Aorta (tissue), 5 donors: ENCODE data around the gene TDRD12. TPM values are rescaled to one million over a fixed set of nuclear protein-coding genes. Genes with fewer than 3 reads are reported as not detected.
A peak's percentile ranks its signal among the peaks of the same experiment; 100 is the strongest.
"Not testable (repeated sequence)": the region's sequence is repeated elsewhere in the genome, so short reads cannot be mapped to it uniquely, and the experiment has no call there.

Source experiments
- ATAC-seq: fragments of 200-7000 bp; cut with Tn5 transposase; one replicate; pipeline ENCODE4 v1.9.1; 2022; ENCODE audit warnings: moderate library complexity; ENCODE audit not compliant: low FRiP score
- DNase-seq, 2 donors: peaks; one replicate each; pipeline ENCODE4 v3.0.0-alpha.2; 2020
- H3K27ac ChIP-seq, 2 donors: one replicate each; pipeline ENCODE4 v1.5.1; 2013; ENCODE audit warnings: low read length in 2 of 2, mild to moderate bottlenecking in 2 of 2, moderate library complexity in 2 of 2, control low read depth in 1 of 2, inconsistent platforms in 1 of 2, low read depth in 1 of 2
- H3K27me3 ChIP-seq, 2 donors: one replicate each; pipeline ENCODE4 v1.6.1; 2013; ENCODE audit warnings: control low read depth in 1 of 2, low read length in 1 of 2, mild to moderate bottlenecking in 1 of 2, moderate library complexity in 1 of 2; ENCODE audit not compliant: insufficient read depth in 2 of 2, control insufficient read depth in 1 of 2
- H3K36me3 ChIP-seq, 2 donors: one replicate each; pipeline ENCODE4 v1.6.1; 2013; ENCODE audit warnings: control low read depth in 1 of 2, low read length in 1 of 2, mild to moderate bottlenecking in 1 of 2; ENCODE audit not compliant: insufficient read depth in 2 of 2, control insufficient read depth in 1 of 2
- H3K4me1 ChIP-seq, 2 donors: one replicate each; pipeline ENCODE4 v1.6.1; 2013; ENCODE audit warnings: low read length in 2 of 2, control low read depth in 1 of 2, mild to moderate bottlenecking in 1 of 2, moderate library complexity in 1 of 2; ENCODE audit not compliant: insufficient read depth in 2 of 2, control insufficient read depth in 1 of 2
- H3K4me3 ChIP-seq, 2 donors: one replicate each; pipeline ENCODE4 v1.5.1; 2013; ENCODE audit warnings: low read length in 2 of 2, control low read depth in 1 of 2, mild to moderate bottlenecking in 1 of 2
- H3K9me3 ChIP-seq: one replicate; pipeline ENCODE4 v1.6.1; 2013; ENCODE audit warnings: mild to moderate bottlenecking, low read length; ENCODE audit not compliant: control insufficient read depth
- WGBS, 2 donors: extraction: QIAGEN DNeasy Blood & Tissue Kit; methylation state at CpG; one replicate each; pipeline ENCODE4 v1.1.7; 2013; 5-methylcytosine and 5-hydroxymethylcytosine counted together
- intact Hi-C, 2 donors: fragments of 100-400 bp; cut with DNase I; formaldehyde crosslinking; loops; one replicate each; pipeline versions ENCODE4 v1.14.2 to v1.15.0; 2022
- polyA plus RNA-seq, 2 donors: library from polyadenylated mRNA; stranded (reverse); fragments of 200-250 nt; gene quantifications; one replicate each; pipeline ENCODE4 v1.2.3, GENCODE V29; 2013
- total RNA-seq, 2 donors: library from RNA; stranded (reverse); fragmentation: NEBNext Ultra II Directional; extraction: Animal tissue kit (Norgen Biotek cat#: 25700); gene quantifications; one replicate each; pipeline ENCODE4 v1.2.1, GENCODE V29; 2021
- donor health status: healthy with polysubstance abuse.
- donor health status: Bipolar disorder and iron deficiency.
- donor health status: DM: no; HTN: no; CAD: no.
- donor health status: DM: no; HTN: no; CAD: no.
- donor health status: DM: yes; HTN: yes; CAD: no.

TDRD12 gene
- total and polyA plus RNA-seq, 4 donors, result 0.03 to 0.18 TPM; not detected in 2

DNA sequence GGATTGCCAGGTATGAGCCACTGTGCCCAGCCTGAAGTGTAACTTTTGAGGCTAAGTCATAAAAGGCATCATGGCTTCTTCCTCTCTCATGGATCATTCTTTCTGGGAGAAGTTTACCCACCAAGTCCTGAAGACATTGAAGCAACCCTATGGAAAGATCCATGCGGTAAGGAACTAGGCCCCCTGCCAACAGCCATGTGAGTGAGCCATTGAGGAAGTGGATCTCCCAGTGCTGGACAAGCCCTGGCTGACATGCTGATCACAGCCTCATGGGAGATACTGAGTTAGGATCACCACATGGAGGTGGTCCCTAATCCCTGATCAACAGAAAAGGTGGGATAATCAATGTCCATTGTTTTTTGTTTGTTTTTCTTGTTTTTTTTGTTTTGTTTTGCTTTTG, 31.3 kb upstream of the TDRD12 start:
- Histone ChIP-seq H3K36me3 (peaks cover 0 to 1% of the 10 kb centered on the region in 2 donors), H3K9me3 (no peaks in the 10 kb centered on the region), H3K27me3 (no peaks in the 10 kb centered on the region), H3K27ac (no peak overlapping the region), H3K4me1 (no peaks in the 10 kb centered on the region), H3K4me3 (no peak overlapping the region)
- no peak for ATAC-seq
- intact Hi-C loops, result no loop called here
- DNase-seq, result peak in 1 of 2 donors; percentile 78
- WGBS, 2 donors, result 90 to 97% methylated on average over 1 of the region's 1 CpG

DNA sequence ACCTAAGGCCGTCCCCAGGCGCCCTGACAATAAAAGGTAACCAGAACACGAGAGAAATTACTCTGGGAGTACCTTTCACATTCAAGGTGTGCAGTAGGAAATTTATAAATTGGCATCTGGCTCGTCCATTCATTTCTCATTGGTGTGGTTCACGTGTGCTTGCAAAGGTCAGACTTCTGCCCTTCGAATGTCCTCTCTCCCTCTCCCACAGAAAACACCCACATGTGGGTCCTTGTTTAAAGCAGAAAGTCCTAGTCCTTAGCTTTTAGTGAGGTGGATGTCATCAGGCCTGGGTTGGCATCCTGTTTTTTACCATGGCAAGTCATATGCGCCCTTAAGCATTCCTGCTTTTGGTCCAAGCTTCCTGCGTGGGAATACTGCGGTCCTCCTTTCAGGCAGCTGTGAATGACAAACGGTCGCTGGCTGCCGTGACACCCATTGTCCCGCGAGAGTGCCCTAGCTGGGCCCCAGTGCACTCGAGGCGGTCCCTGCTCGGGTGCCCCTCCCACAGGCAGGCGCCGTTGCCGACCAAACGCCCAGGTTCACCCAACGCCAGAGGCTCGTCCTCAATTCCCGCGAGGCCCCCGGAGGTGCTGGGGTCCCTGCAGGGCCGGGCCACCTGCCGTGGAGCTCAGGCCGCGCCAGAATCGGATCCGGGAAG, 28.1 kb upstream of the TDRD12 start, which contains the start of gene NUDT19:
Gene NUDT19, plus strand, starts transcription at position 531 of the 661 bp plus-strand sequence. CDS start 140 bp downstream, outside the sequence.
- Histone ChIP-seq H3K4me1 (no peaks in the 10 kb centered on the region), H3K27me3 (no peaks in the 10 kb centered on the region), H3K4me3 (peak within 1 kb of the TSS; percentile 76 to 81), H3K36me3 (peaks cover 0 to 1% of the 10 kb centered on the region in 2 donors), H3K27ac (peak within 1 kb of the TSS; percentile 58 to 69), H3K9me3 (no peaks in the 10 kb centered on the region)
- WGBS, 2 donors, result 6% methylated on average over 31 to 32 of the region's 32 CpGs
- ATAC-seq (peak; percentile 97), DNase-seq (peak; percentile 92 to 94)
- intact Hi-C loops, result loop anchor here in 1 of 2 donors (2.0 kb wide), 1 partner anchor 17 kb away; the partner anchor contains the start of genes ANKRD27 and RGS9BP

DNA sequence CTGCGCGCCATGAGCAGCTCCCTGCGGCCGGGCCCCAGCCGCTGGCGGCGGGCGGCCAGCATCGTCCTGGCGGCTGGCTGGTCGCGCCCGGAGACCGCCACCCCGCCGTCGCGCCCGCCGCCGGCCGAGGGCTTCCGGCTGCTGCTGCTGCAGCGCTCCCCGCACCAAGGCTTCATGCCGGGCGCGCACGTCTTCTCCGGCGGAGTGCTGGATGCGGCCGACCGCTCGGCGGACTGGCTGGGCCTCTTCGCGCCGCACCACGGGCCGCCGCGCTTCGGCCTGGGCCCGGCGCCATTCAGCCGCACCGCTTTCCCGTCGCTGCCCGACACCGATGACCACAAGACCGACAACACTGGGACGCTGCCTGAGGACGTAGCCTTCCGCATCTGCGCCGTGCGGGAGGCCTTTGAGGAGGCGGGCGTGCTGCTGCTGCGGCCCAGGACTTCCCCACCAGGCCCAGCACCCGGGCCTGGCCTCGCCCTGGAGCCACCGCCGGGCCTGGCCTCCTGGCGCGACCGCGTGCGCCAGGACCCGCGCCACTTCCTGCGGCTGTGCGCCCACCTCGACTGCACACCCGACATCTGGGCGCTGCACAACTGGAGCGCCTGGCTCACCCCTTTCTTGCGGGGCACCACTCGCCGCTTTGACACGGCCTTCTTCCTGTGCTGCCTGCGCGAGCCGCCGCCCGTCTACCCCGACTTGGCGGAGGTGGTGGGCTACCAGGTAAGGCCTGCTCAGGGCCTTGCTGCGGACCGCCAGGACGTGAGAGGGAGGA, 27.4 kb upstream of the TDRD12 start:
- no peaks in the 10 kb centered on the region for H3K27me3 ChIP-seq
- 5 to 8% methylated on average over 80 to 93 of the region's 93 CpGs for WGBS, 2 donors
- intact Hi-C loops, result loop anchor here in 1 of 2 donors (2.0 kb wide), 1 partner anchor 17 kb away; the partner anchor contains the start of genes ANKRD27 and RGS9BP
- H3K36me3 ChIP-seq, result no peaks in the 10 kb centered on the region
- H3K4me3 ChIP-seq, result peak overlapping the region; percentile 76 to 81
- H3K9me3 ChIP-seq, result no peaks in the 10 kb centered on the region
- H3K4me1 ChIP-seq, result no peaks in the 10 kb centered on the region
- H3K27ac ChIP-seq, result peak overlapping the region; percentile 58 to 69
- DNase-seq (peak; percentile 86 to 88), ATAC-seq (peak; percentile 88)

DNA sequence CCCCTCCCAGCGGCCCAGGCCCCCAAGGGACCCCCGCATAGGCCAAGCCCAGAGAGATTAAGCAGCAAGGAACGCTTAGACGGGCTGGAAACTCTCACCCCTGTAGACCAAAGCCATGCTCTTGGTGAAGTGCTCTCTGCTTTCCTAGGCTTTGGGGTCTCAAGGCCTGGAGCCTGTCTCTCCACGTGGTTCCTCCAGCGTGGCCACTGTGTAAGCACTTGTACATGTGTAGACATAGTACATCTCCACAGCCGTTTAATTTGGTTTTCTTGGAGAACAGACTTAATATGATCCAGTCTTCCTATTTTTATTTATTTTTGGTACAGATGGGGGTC, 26.9 kb upstream of the TDRD12 start:
- ATAC-seq (peak; percentile 45), DNase-seq (no peak)
- no peaks in the 10 kb centered on the region for H3K36me3 ChIP-seq
- WGBS, 2 donors, result 36 to 50% methylated on average over 7 of the region's 7 CpGs
- peak overlapping the region; percentile 76 to 81 for H3K4me3 ChIP-seq
- intact Hi-C loops, result no loop called here
- no peak overlapping the region for H3K27ac ChIP-seq
- H3K4me1 ChIP-seq, result no peaks in the 10 kb centered on the region
- no peaks in the 10 kb centered on the region for H3K27me3 ChIP-seq
- H3K9me3 ChIP-seq, result no peaks in the 10 kb centered on the region

DNA sequence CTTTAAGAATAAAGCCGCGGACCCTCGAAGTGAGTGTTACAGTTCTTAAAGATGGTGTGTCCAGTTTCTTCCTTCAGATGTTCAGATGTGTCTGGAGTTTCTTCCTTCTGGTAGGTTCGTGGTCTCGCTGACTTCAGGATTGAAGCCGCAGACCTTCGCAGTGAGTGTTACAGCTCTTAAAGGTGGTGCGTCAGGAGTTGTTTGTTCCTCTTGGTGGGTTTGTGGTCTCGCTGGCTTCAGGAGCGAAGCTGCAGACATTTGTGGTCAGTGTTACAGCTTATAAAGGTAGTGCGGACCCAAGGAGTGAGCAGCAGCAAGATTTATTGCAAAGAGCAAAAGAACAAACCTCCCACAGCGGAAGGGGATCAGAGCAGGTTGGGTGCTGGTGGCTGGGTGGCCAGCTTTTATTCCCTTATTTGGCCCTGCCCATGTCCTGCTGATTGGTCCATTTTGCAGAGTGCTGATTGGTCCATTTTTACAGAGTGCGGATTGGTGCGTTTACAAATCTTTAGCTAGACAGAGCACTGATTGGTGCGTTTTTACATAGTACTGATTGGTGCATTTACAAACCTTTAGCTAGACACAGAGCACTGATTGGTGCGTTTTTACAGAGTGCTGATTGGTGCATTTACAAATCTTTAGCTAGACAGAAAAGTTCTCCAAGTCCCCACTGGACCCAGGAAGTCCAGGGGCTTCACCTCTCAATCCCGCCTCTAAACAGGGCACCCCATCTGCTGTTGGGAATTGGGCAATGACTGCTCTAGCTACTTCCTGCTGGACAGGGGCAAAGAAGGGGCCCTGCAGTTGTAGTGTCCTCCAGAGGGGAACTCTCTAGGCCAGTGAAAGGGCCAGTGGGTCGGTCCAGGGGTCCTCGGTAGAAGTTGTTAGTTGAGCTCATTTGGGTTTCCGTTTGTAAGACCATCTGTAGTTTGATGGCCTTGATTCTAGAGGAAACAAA, 26.1 kb upstream of the TDRD12 start:
- H3K4me1 ChIP-seq, result not testable (repeated sequence)

DNA sequence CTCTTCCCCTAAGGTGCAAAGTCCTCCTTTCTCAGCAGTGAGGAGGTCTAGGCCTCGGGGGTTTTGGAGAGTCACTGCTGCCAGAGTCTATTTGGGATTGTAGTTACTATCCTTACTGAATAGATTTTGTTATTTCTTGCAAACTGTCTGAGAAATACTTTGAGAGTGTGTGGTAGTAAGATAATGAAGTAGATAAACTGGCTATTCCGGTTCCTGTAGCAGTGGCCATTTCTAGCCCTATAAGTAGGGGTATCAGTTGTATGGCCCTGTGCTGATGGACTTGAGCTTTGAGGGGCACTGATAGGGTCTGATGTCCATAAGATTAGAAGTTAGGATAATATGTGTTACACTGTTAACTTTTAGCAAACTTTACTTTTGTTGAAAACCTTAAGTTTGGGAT, 25.3 kb upstream of the TDRD12 start:
- WGBS, 2 donors, result 60 to 67% methylated on average over 2 of the region's 2 CpGs

More for the DNA sequence above, 26.1 kb upstream of the TDRD12 start:
- H3K9me3 ChIP-seq, H3K27ac ChIP-seq, H3K27me3 ChIP-seq, intact Hi-C loops, DNase-seq, ATAC-seq, H3K36me3 ChIP-seq: not testable (repeated sequence)
- peak overlapping the region in 1 of 2 donors; percentile 76 for H3K4me3 ChIP-seq
- WGBS, 2 donors, result 95 to 97% methylated on average over 20 of the region's 20 CpGs

DNA sequence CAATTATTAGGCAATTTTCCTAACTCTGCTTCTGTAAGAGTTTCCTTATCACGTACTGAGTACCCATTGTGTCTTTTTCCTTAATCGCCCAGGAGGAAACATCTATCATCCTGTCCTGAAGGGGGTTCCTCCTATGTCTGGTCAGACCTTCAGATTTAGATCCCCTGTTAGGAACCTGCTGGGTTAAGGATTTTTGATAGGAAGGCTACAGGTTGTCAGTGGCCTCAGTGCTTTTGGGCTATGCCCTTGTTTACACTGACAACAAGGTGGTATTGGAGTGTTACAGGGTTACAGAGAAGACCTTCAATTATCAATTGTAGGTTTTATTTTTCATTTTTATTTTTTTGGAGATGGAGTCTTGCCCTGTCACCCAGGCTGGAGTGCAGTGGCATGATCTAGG, 24.7 kb upstream of the TDRD12 start:
- H3K4me3 ChIP-seq, H3K4me1 ChIP-seq: not testable (repeated sequence)

More for the DNA sequence above, 25.3 kb upstream of the TDRD12 start:
- H3K4me1 ChIP-seq, intact Hi-C loops, H3K27ac ChIP-seq, H3K9me3 ChIP-seq, ATAC-seq, H3K27me3 ChIP-seq, H3K4me3 ChIP-seq, H3K36me3 ChIP-seq, DNase-seq: not testable (repeated sequence)

DNA sequence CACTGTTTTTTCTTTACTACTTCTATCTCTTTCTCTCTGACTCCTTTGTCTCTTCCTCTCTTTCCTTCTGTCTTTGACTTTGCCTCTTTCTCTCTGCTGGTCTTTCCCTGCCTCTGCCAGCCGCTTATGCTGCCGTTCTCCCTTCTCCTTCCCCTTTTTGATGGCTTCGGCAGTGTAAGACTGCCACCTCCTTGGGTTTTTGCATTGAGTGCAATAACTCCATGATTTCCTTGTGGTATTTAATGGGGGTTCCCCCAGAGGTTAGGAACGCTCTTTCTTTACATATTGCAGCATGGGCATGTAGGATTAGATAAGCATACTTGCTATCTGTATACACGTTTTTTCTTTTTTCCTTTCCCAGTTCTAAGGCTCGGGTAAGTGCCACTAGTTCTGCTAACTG, 24.1 kb upstream of the TDRD12 start:
- intact Hi-C loops, H3K27ac ChIP-seq, H3K4me3 ChIP-seq, DNase-seq, ATAC-seq, H3K4me1 ChIP-seq, H3K36me3 ChIP-seq, H3K9me3 ChIP-seq, H3K27me3 ChIP-seq: not testable (repeated sequence)
- 81 to 83% methylated on average over 6 of the region's 6 CpGs for WGBS, 2 donors

More for the DNA sequence above, 24.7 kb upstream of the TDRD12 start:
- H3K36me3 ChIP-seq, H3K27me3 ChIP-seq, H3K9me3 ChIP-seq, H3K27ac ChIP-seq, intact Hi-C loops, DNase-seq, ATAC-seq: not testable (repeated sequence)
- 58 to 67% methylated on average over 2 of the region's 2 CpGs for WGBS, 2 donors
